Measurements from ENCODE around the gene MTURN.

The MTURN gene

DNA sequence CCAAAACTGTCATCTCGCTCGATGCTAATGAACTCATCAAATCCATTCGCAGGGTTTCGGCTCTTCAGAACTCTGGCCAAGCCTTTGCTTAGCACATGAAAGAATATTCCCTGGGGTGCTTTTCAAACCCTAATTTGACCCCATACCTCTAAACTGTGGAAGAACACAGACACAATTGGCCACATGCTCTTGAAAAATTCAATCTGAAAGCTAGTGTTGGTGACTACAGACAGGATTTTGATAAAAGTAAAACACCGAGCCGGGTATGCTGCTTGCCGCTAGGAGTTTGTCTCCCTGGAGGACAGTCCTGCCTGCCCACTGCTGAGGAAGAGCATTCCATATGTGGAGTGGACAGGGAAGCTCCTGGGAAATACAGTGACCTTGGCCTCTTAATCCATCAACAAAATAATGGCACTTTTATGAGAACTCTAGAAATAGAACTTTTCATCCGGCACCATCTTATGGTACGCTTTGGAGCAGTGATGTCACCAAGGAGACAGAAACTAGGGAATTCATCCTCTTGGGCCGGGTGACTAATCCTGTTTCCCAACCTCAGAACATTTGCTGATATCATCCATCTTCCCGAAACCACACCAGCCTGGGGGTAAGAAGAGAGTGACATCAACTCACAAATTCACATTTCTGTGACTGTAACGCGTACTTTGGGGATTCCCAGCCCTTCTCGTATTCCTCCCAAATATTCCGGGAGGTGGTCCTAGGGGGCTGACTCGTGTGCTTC lies 34.2 kb downstream of the MTURN start:
- no peaks in the 10 kb centered on the region for H3K79me2 ChIP-seq (ENCODE audit: insufficient read depth, low read length)
- H3K4me2 ChIP-seq (ENCODE audit: low read length) = no peak overlapping the region
- peaks cover 49% of the 10 kb centered on the region for H3K4me1 ChIP-seq (ENCODE audit: insufficient read depth, low read length, severe bottlenecking)
- no peaks in the 10 kb centered on the region for H4K20me1 ChIP-seq (ENCODE audit: insufficient read depth, low read length)
- H3K36me3 ChIP-seq (ENCODE audit: insufficient read depth, low read length) = no peaks in the 10 kb centered on the region
- no peak overlapping the region for H3K9ac ChIP-seq (ENCODE audit: low read length)
- H3K27ac ChIP-seq (ENCODE audit: low read depth, low read length, poor library complexity, severe bottlenecking) = no peak overlapping the region
- H3K9me2 ChIP-seq (ENCODE audit: low read depth, low read length) = no peaks in the 10 kb centered on the region
- H3K9me3 ChIP-seq (ENCODE audit: low read length) = no peaks in the 10 kb centered on the region
- H2AFZ ChIP-seq (ENCODE audit: low read length) = no peak overlapping the region
- H3F3A ChIP-seq (ENCODE audit: insufficient read depth, low read length) = no peaks in the 10 kb centered on the region
- TF ChIP-seq EZH2 (IDR thresholded peaks at IDR 0.05; ENCODE audit: borderline replicate concordance, low read length) = no peak
- TF ChIP-seq, protein P1, sequence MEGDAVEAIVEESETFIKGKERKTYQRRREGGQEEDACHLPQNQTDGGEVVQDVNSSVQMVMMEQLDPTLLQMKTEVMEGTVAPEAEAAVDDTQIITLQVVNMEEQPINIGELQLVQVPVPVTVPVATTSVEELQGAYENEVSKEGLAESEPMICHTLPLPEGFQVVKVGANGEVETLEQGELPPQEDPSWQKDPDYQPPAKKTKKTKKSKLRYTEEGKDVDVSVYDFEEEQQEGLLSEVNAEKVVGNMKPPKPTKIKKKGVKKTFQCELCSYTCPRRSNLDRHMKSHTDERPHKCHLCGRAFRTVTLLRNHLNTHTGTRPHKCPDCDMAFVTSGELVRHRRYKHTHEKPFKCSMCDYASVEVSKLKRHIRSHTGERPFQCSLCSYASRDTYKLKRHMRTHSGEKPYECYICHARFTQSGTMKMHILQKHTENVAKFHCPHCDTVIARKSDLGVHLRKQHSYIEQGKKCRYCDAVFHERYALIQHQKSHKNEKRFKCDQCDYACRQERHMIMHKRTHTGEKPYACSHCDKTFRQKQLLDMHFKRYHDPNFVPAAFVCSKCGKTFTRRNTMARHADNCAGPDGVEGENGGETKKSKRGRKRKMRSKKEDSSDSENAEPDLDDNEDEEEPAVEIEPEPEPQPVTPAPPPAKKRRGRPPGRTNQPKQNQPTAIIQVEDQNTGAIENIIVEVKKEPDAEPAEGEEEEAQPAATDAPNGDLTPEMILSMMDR (IDR thresholded peaks at IDR 0.05; ENCODE audit: low read length) = no peak
- no peak overlapping the region for H3K4me3 ChIP-seq (ENCODE audit: low read depth, low read length, poor library complexity, severe bottlenecking)
- no peaks in the 10 kb centered on the region for H3K27me3 ChIP-seq (ENCODE audit: insufficient read depth, low read length)

DNA sequence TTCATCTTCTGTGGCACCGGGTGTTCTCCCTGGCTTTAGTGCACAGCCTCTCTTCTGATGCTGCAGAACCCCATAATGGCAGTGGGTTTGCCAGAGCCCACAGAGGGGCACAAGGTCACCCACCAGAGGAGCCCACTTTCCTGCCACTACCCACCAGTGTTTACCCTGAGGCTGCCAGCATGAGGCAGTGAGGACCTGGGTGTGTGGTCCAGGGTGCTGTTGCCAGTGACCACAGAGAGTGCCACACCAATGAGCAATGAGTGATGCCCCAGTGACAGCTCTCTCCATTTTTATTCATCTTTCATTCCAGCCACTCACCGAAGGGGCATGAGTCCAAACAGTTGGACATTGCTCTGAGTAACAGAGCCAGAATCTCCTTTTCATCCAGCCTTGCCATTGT lies 34.8 kb downstream of the MTURN start:
- peaks cover 46% of the 10 kb centered on the region for H3K4me1 ChIP-seq (ENCODE audit: insufficient read depth, low read length, severe bottlenecking)
- no peak overlapping the region for H3K4me3 ChIP-seq (ENCODE audit: low read depth, low read length, poor library complexity, severe bottlenecking)

DNA sequence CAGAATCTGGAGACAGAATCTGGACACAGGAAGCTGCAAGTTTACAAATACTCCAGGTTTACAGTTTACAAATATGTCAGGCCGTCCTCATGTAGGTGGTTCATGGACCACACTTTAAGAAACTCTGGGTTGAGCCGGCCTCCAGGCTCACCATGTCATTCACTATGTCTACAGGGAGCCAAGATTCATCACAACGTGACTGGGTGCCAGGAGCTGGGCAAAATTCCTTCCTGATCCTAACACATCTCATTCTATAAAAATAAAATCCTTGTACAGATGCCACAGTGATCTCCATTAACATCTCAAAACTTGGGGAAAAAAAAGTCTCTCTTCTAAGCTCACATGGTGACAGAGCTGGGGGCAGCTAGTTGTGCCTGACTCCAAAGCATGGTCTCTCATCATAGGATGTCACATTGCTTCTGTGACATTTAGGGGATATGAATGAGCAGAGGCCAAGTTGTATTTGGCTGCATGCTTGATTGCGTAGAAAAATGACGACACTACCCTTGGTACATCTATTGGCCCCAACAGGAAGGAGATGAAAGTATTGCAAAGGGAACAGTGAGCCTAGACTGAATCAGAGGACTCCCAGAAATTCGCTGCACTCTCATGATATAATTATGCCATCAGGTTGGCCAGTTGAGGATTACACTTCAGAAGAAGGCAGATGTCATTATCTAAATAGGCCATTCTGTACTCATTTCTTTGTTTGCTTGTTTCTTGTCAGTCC lies 35.9 kb downstream of the MTURN start:
- no peak for TF ChIP-seq EZH2 (IDR thresholded peaks at IDR 0.05; ENCODE audit: borderline replicate concordance, low read length)
- TF ChIP-seq, protein P1 (IDR thresholded peaks at IDR 0.05; ENCODE audit: low read length) = no peak
- Histone ChIP-seq H2AFZ (ENCODE audit: low read length) (no peak overlapping the region), H3K9me2 (ENCODE audit: low read depth, low read length) (no peaks in the 10 kb centered on the region), H3K36me3 (ENCODE audit: insufficient read depth, low read length) (no peaks in the 10 kb centered on the region), H3K4me1 (ENCODE audit: insufficient read depth, low read length, severe bottlenecking) (peaks cover 46% of the 10 kb centered on the region), H3K4me2 (ENCODE audit: low read length) (no peak overlapping the region), H3K79me2 (ENCODE audit: insufficient read depth, low read length) (no peaks in the 10 kb centered on the region), H3K4me3 (ENCODE audit: low read depth, low read length, poor library complexity, severe bottlenecking) (no peak overlapping the region), H3K27ac (ENCODE audit: low read depth, low read length, poor library complexity, severe bottlenecking) (no peak overlapping the region), H3K9me3 (ENCODE audit: low read length) (no peaks in the 10 kb centered on the region), H3F3A (ENCODE audit: insufficient read depth, low read length) (no peaks in the 10 kb centered on the region), H4K20me1 (ENCODE audit: insufficient read depth, low read length) (no peaks in the 10 kb centered on the region), H3K27me3 (ENCODE audit: insufficient read depth, low read length) (no peaks in the 10 kb centered on the region), H3K9ac (ENCODE audit: low read length) (no peak overlapping the region)

More for the DNA sequence above, 34.8 kb downstream of the MTURN start:
- H3K9me2 ChIP-seq (ENCODE audit: low read depth, low read length) = no peaks in the 10 kb centered on the region
- no peak overlapping the region for H3K4me2 ChIP-seq (ENCODE audit: low read length)
- H4K20me1 ChIP-seq (ENCODE audit: insufficient read depth, low read length) = no peaks in the 10 kb centered on the region
- no peaks in the 10 kb centered on the region for H3K9me3 ChIP-seq (ENCODE audit: low read length)
- no peaks in the 10 kb centered on the region for H3K27me3 ChIP-seq (ENCODE audit: insufficient read depth, low read length)
- H3K27ac ChIP-seq (ENCODE audit: low read depth, low read length, poor library complexity, severe bottlenecking) = no peak overlapping the region
- H3F3A ChIP-seq (ENCODE audit: insufficient read depth, low read length) = no peaks in the 10 kb centered on the region
- no peaks in the 10 kb centered on the region for H3K36me3 ChIP-seq (ENCODE audit: insufficient read depth, low read length)
- H2AFZ ChIP-seq (ENCODE audit: low read length) = no peak overlapping the region
- TF ChIP-seq, protein P1 (IDR thresholded peaks at IDR 0.05; ENCODE audit: low read length) = no peak
- TF ChIP-seq EZH2 (IDR thresholded peaks at IDR 0.05; ENCODE audit: borderline replicate concordance, low read length) = no peak
- H3K79me2 ChIP-seq (ENCODE audit: insufficient read depth, low read length) = no peaks in the 10 kb centered on the region
- no peak overlapping the region for H3K9ac ChIP-seq (ENCODE audit: low read length)

Data from OCI-LY1 (cell line).